Ovary (tissue), 3 donors: ENCODE results near the gene ATXN2.

Source experiments
- CTCF ChIP-seq, 3 donors: fragments of 450-650 bp in 2 of 3; fragments of 200-600 bp in 1 of 3; IDR thresholded peaks; one replicate each; pipeline versions ENCODE4 v1.5.1 to v1.8.0; 2016 to 2022; ENCODE audit warnings: antibody characterized with exemption in 3 of 3, mild to moderate bottlenecking in 1 of 3
- EP300 ChIP-seq: sonication (generic); formaldehyde crosslinking; IDR thresholded peaks from one replicate; pipeline ENCODE4 v1.6.1; 2017; ENCODE audit warnings: antibody characterized with exemption
- donor health status: DM: no; HTN: no; CAD: no.

- TF ChIP-seq EP300, result no peak
- TF ChIP-seq CTCF (IDR thresholded peaks at IDR 0.05), result no peak
Observed at GRCh38 chr12:111420494-111420893, 178.6 kb downstream of the ATXN2 start.
